Ovary (tissue), 3 donors: ENCODE data around the gene WDR38.

Experiments
- POLR2A ChIP-seq: fragments of 450-650 bp; IDR thresholded peaks from one replicate; pipeline ENCODE4 v1.6.1; 2017; ENCODE audit warnings: antibody characterized with exemption, mild to moderate bottlenecking, moderate library complexity
- TF ChIP-seq, protein P1 (sequence below), 3 donors: fragments of 450-650 bp in 2 of 3; fragments of 200-600 bp in 1 of 3; IDR thresholded peaks; one replicate each; pipeline versions ENCODE4 v1.5.1 to v1.8.0; 2016 to 2022; ENCODE audit warnings: antibody characterized with exemption in 3 of 3, mild to moderate bottlenecking in 1 of 3
- donor health status: DM: no; HTN: no; CAD: no.

DNA sequence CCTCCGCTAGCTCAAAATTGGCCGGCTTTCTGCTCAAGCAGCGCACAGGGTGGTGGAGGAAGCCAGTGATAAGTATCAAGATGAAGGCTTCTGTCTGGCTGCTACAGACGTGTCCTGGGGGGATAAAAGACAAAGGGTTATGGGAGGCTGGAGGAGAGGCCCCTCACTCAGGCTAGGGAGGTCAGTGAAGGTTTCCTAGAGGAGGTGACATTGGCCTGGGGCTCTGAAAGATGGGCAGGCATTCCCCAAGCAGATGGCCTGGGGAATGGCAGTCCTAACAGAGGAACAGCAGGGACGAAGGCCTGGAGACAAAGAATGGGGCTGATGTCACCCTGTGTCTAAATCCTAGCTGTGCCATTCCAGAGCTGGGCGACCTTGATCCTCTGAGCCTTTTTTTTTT lies 44.0 kb upstream of the WDR38 start:
- TF ChIP-seq, protein P1, sequence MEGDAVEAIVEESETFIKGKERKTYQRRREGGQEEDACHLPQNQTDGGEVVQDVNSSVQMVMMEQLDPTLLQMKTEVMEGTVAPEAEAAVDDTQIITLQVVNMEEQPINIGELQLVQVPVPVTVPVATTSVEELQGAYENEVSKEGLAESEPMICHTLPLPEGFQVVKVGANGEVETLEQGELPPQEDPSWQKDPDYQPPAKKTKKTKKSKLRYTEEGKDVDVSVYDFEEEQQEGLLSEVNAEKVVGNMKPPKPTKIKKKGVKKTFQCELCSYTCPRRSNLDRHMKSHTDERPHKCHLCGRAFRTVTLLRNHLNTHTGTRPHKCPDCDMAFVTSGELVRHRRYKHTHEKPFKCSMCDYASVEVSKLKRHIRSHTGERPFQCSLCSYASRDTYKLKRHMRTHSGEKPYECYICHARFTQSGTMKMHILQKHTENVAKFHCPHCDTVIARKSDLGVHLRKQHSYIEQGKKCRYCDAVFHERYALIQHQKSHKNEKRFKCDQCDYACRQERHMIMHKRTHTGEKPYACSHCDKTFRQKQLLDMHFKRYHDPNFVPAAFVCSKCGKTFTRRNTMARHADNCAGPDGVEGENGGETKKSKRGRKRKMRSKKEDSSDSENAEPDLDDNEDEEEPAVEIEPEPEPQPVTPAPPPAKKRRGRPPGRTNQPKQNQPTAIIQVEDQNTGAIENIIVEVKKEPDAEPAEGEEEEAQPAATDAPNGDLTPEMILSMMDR (IDR thresholded peaks at IDR 0.05) = no peak
- no peak for TF ChIP-seq POLR2A
